Panc1 (cell line): Measurements from ENCODE around the gene VEZF1. TPM values are rescaled to one million over a fixed set of nuclear protein-coding genes. Genes with fewer than 3 reads are reported as not detected.

ENCODE experiments used
- ATAC-seq: fragments of 200-7000 bp; cut with Tn5 transposase; 2 replicates; pipeline ENCODE4 v1.9.1; 2020; ENCODE audit warnings: mild to moderate bottlenecking, moderate library complexity
- BruUV-seq: library from RNA; stranded (reverse); fragments of 400-500 nt; replicated peaks from 2 replicates; lab custom pipeline; 2021; lab: Mats Ljungman, UMichigan
- CTCF ChIA-PET: fragments of 300-600 bp; sonication (Branson Sonifier 250); formaldehyde crosslinking; loops from one replicate; lab custom pipeline; 2022; ENCODE audit warnings: antibody characterized with exemption; lab: Charles Lee
- POLR2A ChIA-PET: fragments of 300-600 bp; sonication (Branson Sonifier 250); formaldehyde crosslinking; loops from one replicate; lab custom pipeline; 2022; ENCODE audit warnings: antibody characterized with exemption; lab: Charles Lee
- DNase-seq: peaks from one replicate; pipeline ENCODE4 v3.0.0-alpha.2; 2010; ENCODE audit warnings: low read depth, low spot score
- H3K27ac ChIP-seq: 2 replicates; pipeline ENCODE4 v1.5.1; 2011; ENCODE audit warnings: mild to moderate bottlenecking, low read length, inconsistent platforms
- H3K27me3 ChIP-seq: fragments of 200-500 bp; sonication (Bioruptor generic); 2 replicates; pipeline ENCODE4 v1.6.0; 2014; ENCODE audit warnings: low read length, inconsistent platforms; ENCODE audit not compliant: control insufficient read depth, insufficient read depth
- H3K36me3 ChIP-seq: fragments of 200-500 bp; sonication (Bioruptor generic); 2 replicates; pipeline ENCODE4 v1.5.1; 2014; ENCODE audit warnings: inconsistent platforms, mild to moderate bottlenecking, low read length, moderate library complexity; ENCODE audit not compliant: control insufficient read depth, insufficient read depth
- H3K4me1 ChIP-seq: 2 replicates; pipeline ENCODE4 v1.5.1; 2011; ENCODE audit warnings: inconsistent platforms, mild to moderate bottlenecking, low read length, moderate library complexity; ENCODE audit not compliant: control insufficient read depth, insufficient read depth
- H3K4me3 ChIP-seq, 2 experiments: 2 replicates each; pipeline ENCODE4 v1.5.1; 2011 to 2012; ENCODE audit warnings: low read depth in 2 of 2, low read length in 2 of 2, mild to moderate bottlenecking in 2 of 2, inconsistent platforms in 1 of 2, moderate library complexity in 1 of 2
- H3K9me3 ChIP-seq: fragments of 200-500 bp; sonication (Bioruptor generic); 2 replicates; pipeline ENCODE4 v1.5.1; 2014; ENCODE audit warnings: low read depth, mild to moderate bottlenecking, inconsistent platforms, low read length, moderate library complexity; ENCODE audit not compliant: control insufficient read depth, insufficient read depth
- POLR2AphosphoS5 ChIP-seq: IDR thresholded peaks from 2 replicates; pipeline ENCODE4 v1.6.1; 2012; ENCODE audit warnings: mild to moderate bottlenecking, low read depth, low read length, moderate library complexity
- SIN3A ChIP-seq: IDR thresholded peaks from 2 replicates; pipeline ENCODE4 v1.6.1; 2012; ENCODE audit warnings: low read depth, mild to moderate bottlenecking, low read length, moderate library complexity, borderline replicate concordance; ENCODE audit not compliant: insufficient read depth
- TCF7L2 ChIP-seq: IDR thresholded peaks from 2 replicates; pipeline ENCODE4 v1.6.1; 2011; ENCODE audit warnings: mild to moderate bottlenecking, low read depth, low read length, inconsistent platforms
- in situ Hi-C: cut with HindIII; loops from 2 replicates; pipeline ENCODE4 v1.10.0; 2016; ENCODE audit warnings: low sequenced_read_pairs, low pct_unique_long_range_greater_than_20kb
- intact Hi-C: fragments of 100-400 bp; cut with micrococcal nuclease; formaldehyde crosslinking; loops from one replicate; pipeline ENCODE4 v1.10.0; 2022; ENCODE audit not compliant: unreplicated experiment
- total RNA-seq: library from RNA; stranded (reverse); gene quantifications from one replicate; pipeline ENCODE4 v1.2.1, GENCODE V29; 2021; ENCODE audit not compliant: unreplicated experiment
- TF ChIP-seq, protein P1 (sequence below), 2 experiments: IDR thresholded peaks; 2 replicates each; pipeline ENCODE4 v1.6.1; 2011 to 2012; ENCODE audit warnings: low read depth in 2 of 2, control low read depth in 1 of 2, low read length in 1 of 2, mild to moderate bottlenecking in 1 of 2, moderate library complexity in 1 of 2; ENCODE audit not compliant: insufficient read depth in 1 of 2
- TF ChIP-seq, protein P2 (sequence below): fragments of 450-650 bp; IDR thresholded peaks from 2 replicates; pipeline ENCODE4 v1.5.1; 2017; ENCODE audit warnings: mild to moderate bottlenecking

VEZF1 gene
- total RNA-seq, 1 experiment from 2014 or later: 73.5 TPM

DNA sequence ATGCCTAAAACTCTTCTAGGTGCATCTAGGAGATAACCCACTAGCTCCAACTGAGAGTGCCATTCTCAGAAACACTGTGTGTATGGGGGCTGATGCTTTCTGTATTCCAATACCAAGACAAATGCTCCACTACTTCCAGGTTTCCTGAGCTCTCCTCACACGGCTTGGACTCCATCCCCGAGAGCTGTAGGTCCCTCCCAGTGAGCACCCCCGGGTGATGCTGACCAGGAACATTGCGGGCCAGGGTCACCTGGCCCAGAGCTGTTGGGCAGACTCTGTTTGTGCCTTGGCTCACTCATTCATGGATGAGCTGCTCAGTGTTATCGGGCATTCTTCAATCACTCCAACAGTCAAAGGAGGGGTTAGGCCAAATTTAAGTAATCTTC, 39.9 kb downstream of the VEZF1 start:
- ChIA-PET CTCF (interaction anchor here (0.6 to 1.1 kb wide), 4 partner anchors 8 to 54 kb away, joined by 3 to 9 read pairs (median 3); no protein-coding TSS in a partner anchor), POLR2A (interaction anchor here (0.5 to 1.2 kb wide), 4 partner anchors 12 to 596 kb away, joined by 3 to 4 read pairs (median 3); a partner anchor contains a TSS)
- in situ Hi-C loops: no loop called here
- H3K27me3 ChIP-seq: no peaks in the 10 kb centered on the region
- peak overlapping the region in 1 of 2 experiments; percentile 21; a peak in 2 of 4 replicates for H3K4me3 ChIP-seq
- ATAC-seq (peak; percentile 29), DNase-seq (no peak)
- intact Hi-C loops: loop anchor here (5.0 kb wide), 2 partner anchors 71 to 91 kb away; no protein-coding TSS in a partner anchor
- no TSS peak for BruUV-seq
- peaks cover 92% of the 10 kb centered on the region for H3K4me1 ChIP-seq
- no peaks in the 10 kb centered on the region for H3K36me3 ChIP-seq
- H3K27ac ChIP-seq: peak overlapping the region; percentile 98
- H3K9me3 ChIP-seq: no peaks in the 10 kb centered on the region
- TF ChIP-seq SIN3A (no peak), POLR2AphosphoS5 (0 out of 2 replicates have a peak, but pooled peaks have one; percentile 11), TCF7L2 (no peak)
- TF ChIP-seq, protein P1, sequence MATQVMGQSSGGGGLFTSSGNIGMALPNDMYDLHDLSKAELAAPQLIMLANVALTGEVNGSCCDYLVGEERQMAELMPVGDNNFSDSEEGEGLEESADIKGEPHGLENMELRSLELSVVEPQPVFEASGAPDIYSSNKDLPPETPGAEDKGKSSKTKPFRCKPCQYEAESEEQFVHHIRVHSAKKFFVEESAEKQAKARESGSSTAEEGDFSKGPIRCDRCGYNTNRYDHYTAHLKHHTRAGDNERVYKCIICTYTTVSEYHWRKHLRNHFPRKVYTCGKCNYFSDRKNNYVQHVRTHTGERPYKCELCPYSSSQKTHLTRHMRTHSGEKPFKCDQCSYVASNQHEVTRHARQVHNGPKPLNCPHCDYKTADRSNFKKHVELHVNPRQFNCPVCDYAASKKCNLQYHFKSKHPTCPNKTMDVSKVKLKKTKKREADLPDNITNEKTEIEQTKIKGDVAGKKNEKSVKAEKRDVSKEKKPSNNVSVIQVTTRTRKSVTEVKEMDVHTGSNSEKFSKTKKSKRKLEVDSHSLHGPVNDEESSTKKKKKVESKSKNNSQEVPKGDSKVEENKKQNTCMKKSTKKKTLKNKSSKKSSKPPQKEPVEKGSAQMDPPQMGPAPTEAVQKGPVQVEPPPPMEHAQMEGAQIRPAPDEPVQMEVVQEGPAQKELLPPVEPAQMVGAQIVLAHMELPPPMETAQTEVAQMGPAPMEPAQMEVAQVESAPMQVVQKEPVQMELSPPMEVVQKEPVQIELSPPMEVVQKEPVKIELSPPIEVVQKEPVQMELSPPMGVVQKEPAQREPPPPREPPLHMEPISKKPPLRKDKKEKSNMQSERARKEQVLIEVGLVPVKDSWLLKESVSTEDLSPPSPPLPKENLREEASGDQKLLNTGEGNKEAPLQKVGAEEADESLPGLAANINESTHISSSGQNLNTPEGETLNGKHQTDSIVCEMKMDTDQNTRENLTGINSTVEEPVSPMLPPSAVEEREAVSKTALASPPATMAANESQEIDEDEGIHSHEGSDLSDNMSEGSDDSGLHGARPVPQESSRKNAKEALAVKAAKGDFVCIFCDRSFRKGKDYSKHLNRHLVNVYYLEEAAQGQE (IDR thresholded peaks at IDR 0.05; ENCODE audit: insufficient read depth in 1 of 2, low read depth in 2 of 2, low read length in 1 of 2): no peak

DNA sequence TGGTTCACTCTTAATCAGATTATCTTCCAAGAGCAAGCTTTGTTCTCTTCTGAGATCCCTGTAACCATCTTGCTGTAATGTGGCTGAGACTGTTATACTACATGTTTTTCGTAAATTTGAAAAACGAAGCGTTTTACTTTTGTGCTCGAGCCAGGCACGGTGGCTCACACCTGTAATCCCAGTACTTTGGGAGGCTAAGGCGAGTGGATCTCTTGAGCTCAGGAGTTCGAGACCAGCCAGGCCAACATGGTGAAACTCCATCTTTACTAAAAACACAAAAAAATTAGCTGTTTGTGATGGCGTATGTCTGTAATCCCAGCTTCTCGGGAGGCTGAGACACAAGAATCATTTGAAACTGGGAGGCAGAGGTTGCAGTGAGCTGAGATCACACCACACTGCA, 40.7 kb downstream of the VEZF1 start:
- no peak for TF ChIP-seq TCF7L2
- TF ChIP-seq, protein P2, sequence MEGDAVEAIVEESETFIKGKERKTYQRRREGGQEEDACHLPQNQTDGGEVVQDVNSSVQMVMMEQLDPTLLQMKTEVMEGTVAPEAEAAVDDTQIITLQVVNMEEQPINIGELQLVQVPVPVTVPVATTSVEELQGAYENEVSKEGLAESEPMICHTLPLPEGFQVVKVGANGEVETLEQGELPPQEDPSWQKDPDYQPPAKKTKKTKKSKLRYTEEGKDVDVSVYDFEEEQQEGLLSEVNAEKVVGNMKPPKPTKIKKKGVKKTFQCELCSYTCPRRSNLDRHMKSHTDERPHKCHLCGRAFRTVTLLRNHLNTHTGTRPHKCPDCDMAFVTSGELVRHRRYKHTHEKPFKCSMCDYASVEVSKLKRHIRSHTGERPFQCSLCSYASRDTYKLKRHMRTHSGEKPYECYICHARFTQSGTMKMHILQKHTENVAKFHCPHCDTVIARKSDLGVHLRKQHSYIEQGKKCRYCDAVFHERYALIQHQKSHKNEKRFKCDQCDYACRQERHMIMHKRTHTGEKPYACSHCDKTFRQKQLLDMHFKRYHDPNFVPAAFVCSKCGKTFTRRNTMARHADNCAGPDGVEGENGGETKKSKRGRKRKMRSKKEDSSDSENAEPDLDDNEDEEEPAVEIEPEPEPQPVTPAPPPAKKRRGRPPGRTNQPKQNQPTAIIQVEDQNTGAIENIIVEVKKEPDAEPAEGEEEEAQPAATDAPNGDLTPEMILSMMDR: no peak
- TF ChIP-seq SIN3A: no peak
- TF ChIP-seq, protein P1 (IDR thresholded peaks at IDR 0.05; ENCODE audit: insufficient read depth in 1 of 2, low read depth in 2 of 2, low read length in 1 of 2): no peak
- TF ChIP-seq POLR2AphosphoS5: no peak
- CTCF ChIA-PET: interaction anchor here (0.5 to 1.5 kb wide), 6 partner anchors 11 to 665 kb away, joined by 3 to 8 read pairs (median 5); no protein-coding TSS in a partner anchor
- no peaks in the 10 kb centered on the region for H3K36me3 ChIP-seq
- H3K4me1 ChIP-seq: peaks cover 88% of the 10 kb centered on the region
- in situ Hi-C loops (no loop called here), intact Hi-C loops (loop anchor here (5.0 kb wide), 2 partner anchors 70 to 90 kb away; no protein-coding TSS in a partner anchor)
- H3K27me3 ChIP-seq: no peaks in the 10 kb centered on the region
- POLR2A ChIA-PET: interaction anchor here (0.5 to 1.4 kb wide), 6 partner anchors 33 to 597 kb away, joined by 4 to 11 read pairs (median 5); a partner anchor contains a TSS
- peak overlapping the region; percentile 26 to 70 for H3K4me3 ChIP-seq
- peak overlapping the region; percentile 98 for H3K27ac ChIP-seq
- ATAC-seq: no peak
- DNase-seq: no peak
- no TSS peak for BruUV-seq
- H3K9me3 ChIP-seq: no peaks in the 10 kb centered on the region
